H1 (cell line): ENCODE measurements around the gene FKBP1A. TPM values are rescaled to one million over a fixed set of nuclear protein-coding genes. Genes with fewer than 3 reads are reported as not detected.

Source experiments
- CTCF ChIA-PET: fragments of 300-600 bp; sonication (Branson Sonifier 250); formaldehyde crosslinking; loops from one replicate; lab custom pipeline; 2021; ENCODE audit not compliant: partially characterized antibody; lab: Charles Lee
- POLR2A ChIA-PET: fragments of 300-600 bp; sonication (Branson Sonifier 250); formaldehyde crosslinking; loops from one replicate; lab custom pipeline; 2021; ENCODE audit warnings: inconsistent platforms; ENCODE audit not compliant: partially characterized antibody; lab: Charles Lee
- DNase-seq, 2 experiments: peaks; one replicate each; pipeline versions ENCODE4 v3.0.0 to v3.0.0-alpha.2; 2010 to 2022; ENCODE audit warnings: low spot score in 2 of 2, low read depth in 1 of 2, mixed read lengths in 1 of 2
- FAIRE-seq: peaks from 2 replicates; lab custom pipeline; 2011; peaks lifted over from hg19 to GRCh38; lab: Jason Lieb, UNC
- H2AFZ ChIP-seq: 2 replicates; pipeline ENCODE4 v1.8.1; 2012; ENCODE audit warnings: low read length, inconsistent platforms
- H2AK5ac ChIP-seq: 2 replicates; pipeline ENCODE4 v1.6.1; 2013; ENCODE audit warnings: low read depth, low read length
- H2BK120ac ChIP-seq: replicated peaks from 2 replicates; pipeline ENCODE3; 2013; ENCODE audit warnings: low read depth, low read length, inconsistent platforms
- H2BK12ac ChIP-seq: 2 replicates; pipeline ENCODE4 v1.6.1; 2013; ENCODE audit warnings: low read depth, low read length
- H2BK15ac ChIP-seq: 2 replicates; pipeline ENCODE4 v1.6.1; 2013; ENCODE audit warnings: low read length
- H2BK20ac ChIP-seq: 2 replicates; pipeline ENCODE4 v1.6.1; 2013; ENCODE audit warnings: low read length
- H2BK5ac ChIP-seq: 2 replicates; pipeline ENCODE4 v1.6.1; 2013; ENCODE audit warnings: low read depth, low read length
- H3K14ac ChIP-seq: 2 replicates; pipeline ENCODE4 v1.6.1; 2013; ENCODE audit warnings: inconsistent platforms; ENCODE audit not compliant: insufficient read length
- H3K18ac ChIP-seq: 2 replicates; pipeline ENCODE4 v1.6.1; 2013; ENCODE audit warnings: low read length; ENCODE audit errors: extremely low read depth
- H3K23ac ChIP-seq: 2 replicates; pipeline ENCODE4 v1.6.1; 2013; ENCODE audit warnings: inconsistent platforms; ENCODE audit not compliant: insufficient read length
- H3K23me2 ChIP-seq: 2 replicates; pipeline ENCODE4 v1.6.1; 2013; ENCODE audit warnings: low read depth, low read length
- H3K27ac ChIP-seq: 2 replicates; pipeline ENCODE4 v1.6.1; 2011; ENCODE audit warnings: low read depth, low read length, inconsistent platforms
- H3K27me3 ChIP-seq, 4 experiments: replicated peaks in 1 of 4; 1 replicate in 1 of 4; 2 replicates in 3 of 4; pipeline versions ENCODE4 v1.6.1 to v1.8.1; 2011 to 2013; ENCODE audit warnings: low read length in 3 of 4, mild to moderate bottlenecking in 3 of 4, inconsistent platforms in 2 of 4, mixed read lengths in 2 of 4, moderate library complexity in 1 of 4; ENCODE audit not compliant: control insufficient read depth in 3 of 4, insufficient read depth in 3 of 4; ENCODE audit errors: extremely low read depth in 1 of 4
- H3K36me3 ChIP-seq, 4 experiments: 2 replicates each; pipeline versions ENCODE4 v1.6.1 to v1.8.1; 2011 to 2013; ENCODE audit warnings: mild to moderate bottlenecking in 4 of 4, low read length in 3 of 4, moderate library complexity in 2 of 4, control low read depth in 1 of 4, inconsistent platforms in 1 of 4; ENCODE audit not compliant: insufficient read depth in 4 of 4, control insufficient read depth in 2 of 4
- H3K4ac ChIP-seq: replicated peaks from 2 replicates; pipeline ENCODE3; 2013; ENCODE audit warnings: low read length, low read depth, mixed read lengths, inconsistent platforms; ENCODE audit not compliant: insufficient read length
- H3K4me1 ChIP-seq, 4 experiments: replicated peaks in 1 of 4; 1 replicate in 1 of 4; 2 replicates in 3 of 4; pipeline versions ENCODE4 v1.6.1 to v1.8.1; 2011 to 2013; ENCODE audit warnings: low read length in 3 of 4, inconsistent platforms in 2 of 4, mixed read lengths in 1 of 4; ENCODE audit not compliant: insufficient read depth in 4 of 4, control insufficient read depth in 3 of 4
- H3K4me2 ChIP-seq, 2 experiments: 2 replicates each; pipeline versions ENCODE4 v1.6.1 to v1.8.1; 2011 to 2013; ENCODE audit warnings: low read depth in 2 of 2, low read length in 2 of 2, control low read depth in 1 of 2, inconsistent platforms in 1 of 2, mild to moderate bottlenecking in 1 of 2; ENCODE audit not compliant: insufficient read depth in 1 of 2
- H3K4me3 ChIP-seq, 4 experiments: fragments of 200-600, 300-600 bp in 1 of 4; sonication (generic), shearing (Covaris generic), sonication (Bioruptor Twin) in 1 of 4; 2 replicates each; pipeline versions ENCODE4 v1.5.1 to v1.8.1; 2011 to 2016; ENCODE audit warnings: low read length in 4 of 4, low read depth in 3 of 4, control low read depth in 2 of 4, inconsistent platforms in 2 of 4, mild to moderate bottlenecking in 2 of 4, mixed read lengths in 1 of 4, moderate library complexity in 1 of 4; ENCODE audit not compliant: insufficient read depth in 2 of 4; ENCODE audit errors: extremely low read depth in 1 of 4
- H3K56ac ChIP-seq: replicated peaks from 2 replicates; pipeline ENCODE3; 2013; ENCODE audit warnings: low read depth, mild to moderate bottlenecking, mixed read lengths, low read length, inconsistent platforms; ENCODE audit not compliant: insufficient read length
- H3K79me1 ChIP-seq: 2 replicates; pipeline ENCODE4 v1.6.1; 2013; ENCODE audit warnings: low read depth, low read length, control low read depth
- H3K79me2 ChIP-seq, 2 experiments: 2 replicates each; pipeline versions ENCODE4 v1.6.1 to v1.8.1; 2012 to 2013; ENCODE audit warnings: low read length in 2 of 2, mild to moderate bottlenecking in 2 of 2, inconsistent platforms in 1 of 2; ENCODE audit not compliant: insufficient read depth in 2 of 2, control insufficient read depth in 1 of 2
- H3K9ac ChIP-seq, 4 experiments: replicated peaks in 1 of 4; 1 replicate in 1 of 4; 2 replicates in 3 of 4; pipeline versions ENCODE4 v1.6.1 to v1.8.1; 2011 to 2013; ENCODE audit warnings: low read depth in 3 of 4, low read length in 3 of 4, control low read depth in 2 of 4, mild to moderate bottlenecking in 2 of 4, moderate library complexity in 2 of 4, inconsistent platforms in 1 of 4; ENCODE audit errors: extremely low read depth in 1 of 4
- H3K9me3 ChIP-seq, 2 experiments: 2 replicates each; pipeline versions ENCODE4 v1.6.1 to v1.8.1; 2012 to 2013; ENCODE audit warnings: mild to moderate bottlenecking in 2 of 2, moderate library complexity in 2 of 2, control low read depth in 1 of 2, inconsistent platforms in 1 of 2, low read depth in 1 of 2, low read length in 1 of 2, mixed read lengths in 1 of 2; ENCODE audit not compliant: insufficient read depth in 2 of 2
- H4K20me1 ChIP-seq, 2 experiments: replicated peaks in 1 of 2; 2 replicates each; pipeline versions ENCODE3 to v1.8.1; 2011 to 2013; ENCODE audit warnings: inconsistent platforms in 2 of 2, low read length in 2 of 2, mild to moderate bottlenecking in 1 of 2; ENCODE audit not compliant: insufficient read depth in 2 of 2, control insufficient read depth in 1 of 2
- H4K5ac ChIP-seq: 2 replicates; pipeline ENCODE4 v1.6.1; 2013; ENCODE audit warnings: low read length, low read depth, mixed read lengths, inconsistent platforms; ENCODE audit not compliant: insufficient read length
- H4K8ac ChIP-seq: 2 replicates; pipeline ENCODE4 v1.8.0; 2013; ENCODE audit warnings: mild to moderate bottlenecking, moderate library complexity, low read length, inconsistent platforms; ENCODE audit not compliant: insufficient read depth; ENCODE audit errors: extremely low read depth
- H4K91ac ChIP-seq: replicated peaks from 2 replicates; pipeline ENCODE3; 2013; ENCODE audit warnings: low read length, mixed read lengths, inconsistent platforms; ENCODE audit not compliant: insufficient read length
- ATF3 ChIP-seq: IDR thresholded peaks from 2 replicates; pipeline ENCODE4 v1.6.1; 2011; ENCODE audit warnings: low read depth, mild to moderate bottlenecking, low read length; ENCODE audit not compliant: insufficient read depth
- SIX5 ChIP-seq: IDR thresholded peaks from 2 replicates; pipeline ENCODE4 v1.6.1; 2011; ENCODE audit warnings: mild to moderate bottlenecking, low read depth, low read length
- TAF7 ChIP-seq: optimal IDR thresholded peaks from 2 replicates; pipeline ENCODE3; 2011; ENCODE audit warnings: low read depth, mild to moderate bottlenecking, inconsistent platforms, low read length, moderate library complexity, borderline replicate concordance
- WGBS, 2 experiments: shearing (Covaris generic) in 1 of 2; methylation state at CpG; one replicate each; pipeline versions ENCODE4 v1.1.6 to v1.1.7; 2013 to 2015; ENCODE audit warnings: low lambda C conversion rate in 2 of 2, mixed read lengths in 2 of 2, inconsistent platforms in 1 of 2, low coverage in 1 of 2, missing lambda C conversion rate in 1 of 2; ENCODE audit not compliant: insufficient replicate concordance in 2 of 2, insufficient coverage in 1 of 2, insufficient read length in 1 of 2; ENCODE audit errors: extremely low coverage in 1 of 2, missing lambda C conversion rate in 1 of 2; 5-methylcytosine and 5-hydroxymethylcytosine counted together
- polyA plus RNA-seq, 7 experiments: library from polyadenylated mRNA; depleted of rRNA in 3 of 7; stranded (reverse) in 5 of 7; unstranded in 2 of 7; fragments of >200 nt in 5 of 7; fragments of 200-250 nt in 2 of 7; gene quantifications; 1 replicate in 5 of 7; 2 replicates in 1 of 7; 4 replicates in 1 of 7; pipeline versions ENCODE4 v1.2.1 to v1.2.3, GENCODE V29; 2011 to 2013; ENCODE audit warnings: missing spikeins in 2 of 7, mixed read lengths in 2 of 7
- total RNA-seq: library from RNA; stranded (reverse); fragmentation: NEBNext Ultra II Directional; extraction: Animal tissue kit (Norgen Biotek cat#: 25700); gene quantifications from 2 replicates; pipeline ENCODE4 v1.2.1, GENCODE V29; 2021

The FKBP1A gene
- total and polyA plus RNA-seq, 2 of the 8 experiments (the other 6 are each of a cell fraction or from before 2014, with no cell fraction given) = 250 to 685 TPM

- POLR2A ChIA-PET = no interaction called here
Measured at GRCh38 chr20:1429143-1429728, 36.4 kb upstream of the FKBP1A start.

More at GRCh38 chr20:1429143-1429728, 36.4 kb upstream of the FKBP1A start:
- no peaks in the 10 kb centered on the region for H3K79me1 ChIP-seq
- no peak overlapping the region for H2AFZ ChIP-seq
- CTCF ChIA-PET = interaction anchor here (1.1 to 1.5 kb wide), 2 partner anchors 9 to 36 kb away, joined by 3 to 7 read pairs; no protein-coding TSS in a partner anchor
- H3K4me2 ChIP-seq = no peak overlapping the region
- 0 out of 2 replicates have a peak overlapping the region, but pooled peaks have one; percentile 6 for H2BK12ac ChIP-seq
- no peak overlapping the region for H3K4me3 ChIP-seq
- H3K9ac ChIP-seq = no peak overlapping the region
- peak overlapping the region; percentile 8 for H4K91ac ChIP-seq
- DNase-seq (no peak), FAIRE-seq (no peak)
- H2BK20ac ChIP-seq = peak overlapping the region; percentile 72; the same call in 1 of the 2 replicates
- no peak overlapping the region for H3K18ac ChIP-seq
- no peak overlapping the region for H3K4ac ChIP-seq
- WGBS, 2 experiments = 95% methylated on average over 4 of the region's 4 CpGs; no CpG with 5 or more reads in 1 of the 2 experiments
- H3K27ac ChIP-seq = no peak overlapping the region
- H3K27me3 ChIP-seq = no peaks in the 10 kb centered on the region
- peaks cover 7 to 21% (median 11%) of the 10 kb centered on the region in 4 experiments; a peak in 6 of 7 replicates for H3K4me1 ChIP-seq
- no peak overlapping the region for H4K8ac ChIP-seq
- H2AK5ac ChIP-seq = no peak overlapping the region
- H4K5ac ChIP-seq = no peak overlapping the region
- TF ChIP-seq ATF3 (no peak), SIX5 (no peak), TAF7 (no peak)
- peaks cover 14 to 22% of the 10 kb centered on the region in 2 experiments for H3K9me3 ChIP-seq
- no peak overlapping the region for H2BK15ac ChIP-seq
- H4K20me1 ChIP-seq = no peaks in the 10 kb centered on the region
- H2BK5ac ChIP-seq = no peak overlapping the region
- no peaks in the 10 kb centered on the region for H3K79me2 ChIP-seq
- peaks cover 0 to 10% (median 0%) of the 10 kb centered on the region in 4 experiments; a peak in 2 of 8 replicates for H3K36me3 ChIP-seq
- H3K56ac ChIP-seq = no peak overlapping the region
- H3K23me2 ChIP-seq = no peaks in the 10 kb centered on the region
- H2BK120ac ChIP-seq = peak overlapping the region; percentile 36
- H3K14ac ChIP-seq = no peak overlapping the region
- no peak overlapping the region for H3K23ac ChIP-seq
